ENCODE measurements around the gene MAN2B2. TPM values are rescaled to one million over a fixed set of nuclear protein-coding genes. Genes with fewer than 3 reads are reported as not detected.

The MAN2B2 gene
- total RNA-seq, 1 donor from 2014 or later = 19.0 TPM

DNA sequence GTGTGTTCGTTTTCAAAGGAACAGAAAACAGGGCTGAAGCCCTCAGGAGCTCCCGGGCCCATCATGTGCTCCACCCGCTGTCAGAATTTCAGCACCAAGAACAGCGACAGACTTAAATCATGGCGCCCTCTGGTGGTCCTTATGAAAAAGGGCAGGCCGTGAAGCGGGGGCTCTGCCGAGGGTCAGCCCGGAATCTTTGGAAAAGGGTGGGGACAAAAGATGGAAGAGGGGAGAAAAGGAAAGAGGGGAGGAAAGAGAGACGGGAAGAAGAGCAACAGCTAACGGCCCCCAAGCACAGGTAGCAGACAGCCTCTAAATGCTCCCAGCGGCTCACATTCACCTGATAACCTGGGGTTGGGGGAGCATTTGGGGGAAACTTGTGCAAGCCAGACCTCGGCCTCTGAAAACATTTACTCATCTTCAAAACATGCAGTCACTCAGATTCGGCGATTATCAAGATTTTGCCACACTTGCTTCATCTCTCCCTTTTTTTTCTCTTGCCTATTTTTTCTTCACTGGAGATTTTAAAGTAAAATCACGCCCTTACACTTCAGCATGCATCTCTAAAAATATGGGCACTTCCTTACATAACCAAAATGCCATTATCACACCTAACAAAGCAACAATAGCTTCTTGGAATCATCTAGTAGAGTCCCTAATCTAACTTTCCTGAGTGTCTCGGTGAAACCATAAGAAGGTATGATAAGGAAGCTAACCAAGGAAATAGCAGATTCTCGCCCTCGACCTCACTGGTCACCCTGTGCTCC, 28.1 kb upstream of the MAN2B2 start:
- DNase-seq (ENCODE audit: low spot score) = peak; percentile 62

GRCh38 chr4:6548201-6548881, 26.6 kb upstream of the MAN2B2 start:
- peak; percentile 15 for DNase-seq (ENCODE audit: low spot score)

GRCh38 chr4:6548882-6549230, 26.1 kb upstream of the MAN2B2 start:
- DNase-seq (ENCODE audit: low spot score) = no peak

DNA sequence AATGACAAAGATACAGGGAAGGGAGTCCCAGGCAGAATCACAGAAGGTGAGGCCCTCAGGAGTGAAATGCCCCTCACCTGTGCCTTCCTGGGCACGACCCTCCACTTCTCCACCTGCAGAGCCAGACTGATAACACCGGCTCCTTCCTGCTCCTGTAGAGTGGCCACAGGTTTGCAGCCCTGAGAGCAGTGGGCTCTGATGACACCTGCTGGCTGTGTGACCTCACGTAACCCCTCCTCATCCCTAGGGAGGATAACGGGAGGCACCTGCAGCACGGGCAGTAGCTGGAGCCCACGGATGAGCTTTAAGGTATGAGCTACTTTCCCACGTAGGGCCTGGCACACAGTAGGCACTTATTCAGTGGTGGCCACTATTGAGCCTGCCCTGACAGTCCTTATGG, 25.5 kb upstream of the MAN2B2 start:
- no peak for DNase-seq (ENCODE audit: low spot score)

DNA sequence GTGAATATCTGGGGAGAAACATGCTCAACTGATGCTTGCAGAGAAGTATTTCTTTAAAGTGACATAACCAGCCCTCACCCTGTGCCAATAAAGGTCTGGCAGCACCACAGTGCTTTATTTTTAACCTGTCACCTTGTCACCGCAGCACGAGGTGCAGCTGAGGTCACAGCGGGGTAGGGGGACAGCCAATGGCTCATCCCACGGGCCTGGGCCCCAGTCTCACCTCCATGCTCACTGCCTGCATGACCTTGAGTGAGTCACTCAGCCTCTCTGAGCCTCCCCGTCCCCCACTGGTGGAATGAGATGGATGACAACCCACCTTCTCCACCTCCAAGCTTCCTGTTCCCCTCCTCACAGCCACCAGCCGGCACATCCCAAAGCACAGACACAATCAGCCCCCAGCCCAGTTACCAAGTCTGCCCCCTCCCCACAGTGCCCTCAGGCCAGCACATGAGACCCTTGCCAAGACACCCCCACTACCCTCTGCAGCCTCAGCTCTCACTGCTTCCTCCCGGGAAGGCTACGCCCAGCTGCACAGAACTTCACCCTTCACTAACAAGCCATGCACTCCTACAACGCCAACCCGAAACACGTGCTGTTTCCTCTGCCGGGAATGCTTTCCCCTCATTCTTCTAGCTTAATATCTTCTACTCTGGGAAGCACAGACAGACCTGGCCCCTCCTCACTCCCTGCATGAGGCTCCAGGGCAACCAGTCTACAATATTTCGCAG, 24.9 kb upstream of the MAN2B2 start:
- no peak for DNase-seq (ENCODE audit: low spot score)

DNA sequence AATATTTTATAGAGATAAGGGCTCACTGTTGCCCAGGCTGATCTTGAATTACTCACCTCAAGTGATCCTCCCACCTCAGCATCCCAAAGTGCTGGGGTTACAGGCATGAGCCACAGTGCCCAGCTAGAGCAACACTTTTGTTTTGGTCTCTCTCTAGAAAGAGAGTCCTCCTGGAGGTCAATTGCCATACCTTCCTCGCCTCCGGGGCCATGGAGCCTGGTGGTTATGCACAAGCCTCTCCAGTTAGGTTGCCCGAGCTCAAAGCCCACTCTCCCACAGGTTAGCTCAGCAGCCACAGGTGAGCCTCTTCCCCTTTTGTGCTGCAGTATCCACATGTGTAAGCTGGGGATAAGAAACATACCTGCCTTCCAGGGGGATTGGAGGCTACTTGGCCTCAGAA, 24.2 kb upstream of the MAN2B2 start:
- no peak for DNase-seq (ENCODE audit: low spot score)

DNA sequence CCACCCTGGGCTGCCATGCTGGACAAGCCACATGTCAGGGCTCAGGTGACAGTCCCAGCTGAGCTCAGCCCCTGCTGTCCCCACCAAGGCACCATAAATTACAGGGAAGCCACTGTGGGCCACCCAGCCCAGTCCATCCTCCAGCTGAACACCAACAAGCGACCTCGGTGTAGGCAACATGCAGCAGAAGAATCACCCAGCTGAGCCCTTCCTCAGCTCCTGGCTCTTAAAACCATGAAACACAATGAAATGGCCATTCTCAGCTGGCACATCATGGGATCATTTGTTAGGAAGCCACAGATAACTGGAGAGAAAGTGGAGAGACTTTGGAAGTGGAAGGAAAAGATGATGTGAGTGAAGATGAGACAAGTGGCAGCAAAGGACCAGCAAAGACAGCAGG, 23.3 kb upstream of the MAN2B2 start:
- no peak for DNase-seq (ENCODE audit: low spot score)

DNA sequence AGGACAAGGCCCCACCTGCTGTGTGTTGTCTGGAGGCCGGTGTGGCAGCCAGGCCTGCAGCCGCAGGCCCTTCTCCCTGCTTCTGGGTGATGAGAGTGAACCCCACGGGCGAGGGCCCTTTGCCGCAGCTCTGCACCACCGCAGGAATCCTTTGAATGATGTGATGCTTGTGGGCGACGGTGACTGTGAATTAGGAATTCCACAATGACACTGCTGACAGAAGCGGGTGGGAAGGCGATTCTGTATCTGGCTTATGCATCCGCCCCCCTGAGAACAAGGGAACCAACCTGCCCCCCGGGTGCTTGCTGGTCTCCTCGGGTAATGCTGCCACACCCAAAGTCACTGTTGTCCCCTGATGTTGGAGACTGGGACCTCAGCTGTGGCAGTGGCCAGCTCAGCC, 19.5 kb upstream of the MAN2B2 start:
- DNase-seq (ENCODE audit: low spot score) = no peak

GRCh38 chr4:6556263-6556662, 18.7 kb upstream of the MAN2B2 start:
- DNase-seq (ENCODE audit: low spot score) = no peak

DNA sequence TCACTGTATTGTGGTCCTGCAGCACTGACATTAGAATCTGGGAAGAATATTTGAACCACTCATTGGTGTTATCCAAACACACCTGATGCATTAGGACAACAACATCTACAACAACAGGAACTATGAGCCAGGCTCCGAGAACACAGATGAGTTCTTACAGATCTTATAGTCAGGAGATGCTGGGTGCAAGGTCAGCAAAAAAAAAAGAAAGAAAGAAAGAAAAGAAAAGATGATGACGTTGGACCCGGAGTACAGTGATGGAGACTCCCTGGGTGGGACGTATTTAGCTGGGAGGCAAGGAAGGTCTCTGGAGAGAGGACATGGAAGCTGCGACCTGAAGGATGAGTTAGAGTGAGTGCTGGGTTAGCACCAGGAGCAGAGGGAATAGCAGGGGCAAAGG, 17.8 kb upstream of the MAN2B2 start:
- DNase-seq (ENCODE audit: low spot score) = no peak

GRCh38 chr4:6557856-6558255, 17.1 kb upstream of the MAN2B2 start:
- no peak for DNase-seq (ENCODE audit: low spot score)

- DNase-seq (ENCODE audit: low spot score) = peak; percentile 38
Measured at GRCh38 chr4:6560416-6561172, 14.4 kb upstream of the MAN2B2 start.

DNA sequence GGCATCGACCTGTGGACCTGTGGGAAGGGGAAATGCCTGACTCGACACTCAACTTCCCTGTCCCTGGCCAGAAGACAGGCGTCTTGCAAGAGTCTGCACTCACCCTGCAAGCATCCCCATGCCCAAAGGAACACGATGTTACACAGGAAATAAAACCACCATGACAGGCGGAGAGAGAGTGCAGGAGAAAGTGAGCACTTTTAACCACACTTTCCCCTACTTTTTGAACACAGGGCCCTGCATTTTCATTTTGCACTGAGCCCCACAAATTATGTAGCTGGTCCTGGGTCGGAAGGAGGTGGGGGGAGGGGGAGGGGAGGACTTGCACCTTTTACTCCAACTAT, 13.8 kb upstream of the MAN2B2 start:
- DNase-seq (ENCODE audit: low spot score) = no peak

DNA sequence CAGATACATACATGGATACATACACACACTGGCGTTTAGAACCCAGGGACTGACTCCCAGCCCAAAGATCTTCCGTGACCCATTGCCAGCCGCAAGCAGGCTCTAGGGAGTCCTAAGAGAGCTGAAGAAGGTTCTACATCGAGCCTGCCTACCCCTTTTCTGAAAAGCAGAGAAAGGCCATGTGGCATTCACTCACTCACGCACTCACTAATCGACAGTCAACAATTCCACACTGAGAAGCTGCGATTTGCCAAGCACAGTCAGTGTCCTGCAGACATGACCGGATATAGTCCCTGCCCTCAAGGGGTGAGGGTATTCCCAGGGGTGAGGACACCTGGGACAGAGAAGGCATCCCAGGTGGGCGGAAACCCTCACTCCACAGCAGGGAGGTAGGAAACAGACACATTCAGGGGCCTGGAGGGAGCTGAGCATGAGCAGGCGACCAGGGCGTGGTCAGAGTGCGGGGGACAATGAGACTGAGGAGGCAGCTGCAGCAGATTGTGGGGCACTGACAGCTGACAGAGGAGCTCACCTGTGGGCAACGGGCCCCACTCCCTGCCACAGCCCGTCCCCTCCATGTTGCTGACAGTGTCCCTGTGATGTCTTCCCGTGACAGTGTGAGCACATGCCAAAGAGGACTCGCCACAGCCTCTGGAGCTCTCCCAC, 13.2 kb upstream of the MAN2B2 start:
- no peak for DNase-seq (ENCODE audit: low spot score)

DNA sequence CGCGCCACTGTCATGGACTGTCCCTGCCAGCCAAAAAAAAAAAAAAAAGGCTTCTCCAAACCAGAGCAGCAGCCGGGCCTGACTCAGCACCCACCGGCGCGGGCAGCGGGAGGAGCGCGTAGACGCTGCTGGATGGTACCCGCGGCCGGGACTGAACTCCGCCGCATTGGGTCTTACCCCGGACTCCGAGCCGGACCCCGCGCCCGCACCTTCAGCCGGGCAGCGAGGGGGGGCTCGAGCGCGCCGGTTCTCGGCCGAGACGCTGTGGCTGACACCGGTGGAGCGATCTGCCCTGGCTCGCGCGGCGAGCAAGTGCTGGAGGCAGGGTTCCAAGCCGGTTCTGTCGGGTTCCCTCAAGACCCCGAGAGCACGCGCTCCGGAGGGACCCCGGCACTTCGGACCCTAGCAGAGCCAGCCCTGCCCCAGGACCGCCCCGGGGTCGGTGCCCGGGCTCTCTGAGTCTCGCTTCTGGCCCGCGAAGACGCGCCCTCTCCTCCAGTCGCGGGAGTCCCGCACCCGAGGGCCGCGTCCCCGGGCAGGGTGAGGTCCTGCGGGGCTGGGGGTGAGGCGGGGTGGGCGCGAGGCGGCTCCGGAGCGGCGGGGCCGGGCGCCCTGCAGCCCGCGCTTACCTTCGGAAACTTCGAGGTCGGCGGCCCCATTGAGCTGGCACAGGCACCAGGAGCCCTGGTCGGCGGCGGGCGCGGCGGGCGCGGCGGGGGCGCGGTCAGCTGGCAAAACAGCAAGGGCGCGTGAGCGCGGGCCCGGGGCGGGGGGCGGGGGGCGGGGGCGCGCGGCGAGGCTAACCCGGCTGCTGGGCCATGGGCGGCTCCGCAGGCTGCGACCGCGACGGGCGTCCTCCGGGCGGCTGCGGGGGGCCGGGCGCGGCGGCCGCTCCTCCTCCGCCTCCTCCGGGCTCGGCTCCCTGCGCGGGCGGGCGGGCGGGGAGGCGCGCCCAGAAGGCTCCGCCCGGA, 11.8 kb upstream of the MAN2B2 start:
- no peak for DNase-seq (ENCODE audit: low spot score)

DNA sequence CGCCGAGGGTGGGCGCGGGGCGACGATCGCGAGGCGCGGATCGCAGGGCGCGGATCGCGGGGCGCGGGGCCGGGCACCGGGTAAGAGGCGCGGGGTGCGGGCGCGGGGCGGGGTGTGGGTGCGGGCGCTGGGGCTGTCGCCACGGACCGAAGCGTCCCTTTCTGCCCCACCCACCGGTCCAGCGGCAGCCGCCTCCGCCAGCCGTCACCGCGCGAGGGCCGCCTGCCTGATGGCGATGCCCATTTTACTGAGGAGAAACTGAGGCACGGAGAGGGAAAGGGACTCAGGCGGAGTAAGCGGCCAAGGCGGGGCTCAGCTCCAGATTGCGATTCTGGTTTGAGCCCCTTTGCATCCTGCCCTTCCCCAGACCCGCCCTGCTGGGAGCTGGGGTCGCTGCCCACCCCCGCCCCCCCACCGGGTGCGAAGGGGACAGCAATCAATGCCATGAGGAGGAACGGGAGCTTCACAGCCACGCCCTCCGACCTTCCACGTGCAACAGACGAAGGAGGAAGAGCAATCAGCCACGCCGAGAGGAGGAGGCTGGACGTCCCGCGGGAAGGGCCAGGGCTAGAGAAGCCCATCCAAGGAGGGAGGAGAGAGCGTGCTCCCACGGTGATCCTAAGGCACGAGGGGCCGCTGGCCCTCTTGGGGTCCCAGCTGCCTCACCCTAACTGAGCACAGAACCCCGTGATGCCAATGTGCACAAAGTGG, 10.9 kb upstream of the MAN2B2 start:
- no peak for DNase-seq (ENCODE audit: low spot score)

- no peak for DNase-seq (ENCODE audit: low spot score)
Measured at GRCh38 chr4:6565691-6566390, 9.1 kb upstream of the MAN2B2 start.

GRCh38 chr4:6566391-6567190, 8.4 kb upstream of the MAN2B2 start:
- DNase-seq (ENCODE audit: low spot score) = no peak
